NCI-H187 treated with DMSO at 0.1 percent for 48 hours (cell line): ENCODE results near the gene MYLK4.
A peak's percentile ranks its signal among the peaks of the same experiment; 100 is the strongest.

Experiments used
- DNase-seq: peaks from one replicate; lab custom pipeline; 2025; lab: John Stamatoyannopoulos, UW

The MYLK4 gene

DNA sequence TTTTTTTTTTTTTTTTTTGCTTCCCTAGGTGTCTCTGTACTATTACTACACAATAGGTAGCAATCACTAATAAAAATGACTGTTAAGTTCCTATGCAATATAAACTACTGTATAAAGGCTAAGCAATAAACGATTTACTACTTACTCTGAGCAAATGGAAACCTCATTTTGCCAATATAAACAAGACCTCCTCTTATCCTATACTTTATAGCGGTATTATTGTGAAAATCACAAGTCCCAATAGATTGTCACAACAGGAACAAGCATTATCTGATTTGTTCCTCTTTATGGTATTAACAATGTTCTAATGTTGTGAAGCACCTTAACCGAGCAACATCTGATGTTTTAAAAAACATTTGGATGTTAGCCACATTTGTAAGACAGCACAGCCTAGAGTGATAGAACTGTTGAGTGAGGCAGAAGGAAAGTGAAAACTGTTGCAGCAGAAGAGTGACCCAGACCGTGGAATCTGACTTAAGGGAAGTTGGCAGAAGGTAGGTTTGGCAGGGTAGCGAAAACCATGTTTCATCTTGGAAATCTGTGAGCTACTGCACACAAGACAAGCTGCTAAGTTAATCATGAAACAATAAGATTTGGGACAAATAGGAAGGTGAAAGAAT lies 94.2 kb downstream of the MYLK4 start:
- DNase-seq, result no peak

- DNase-seq, result no peak
Measured at GRCh38 chr6:2655844-2656433, 94.8 kb downstream of the MYLK4 start.

DNA sequence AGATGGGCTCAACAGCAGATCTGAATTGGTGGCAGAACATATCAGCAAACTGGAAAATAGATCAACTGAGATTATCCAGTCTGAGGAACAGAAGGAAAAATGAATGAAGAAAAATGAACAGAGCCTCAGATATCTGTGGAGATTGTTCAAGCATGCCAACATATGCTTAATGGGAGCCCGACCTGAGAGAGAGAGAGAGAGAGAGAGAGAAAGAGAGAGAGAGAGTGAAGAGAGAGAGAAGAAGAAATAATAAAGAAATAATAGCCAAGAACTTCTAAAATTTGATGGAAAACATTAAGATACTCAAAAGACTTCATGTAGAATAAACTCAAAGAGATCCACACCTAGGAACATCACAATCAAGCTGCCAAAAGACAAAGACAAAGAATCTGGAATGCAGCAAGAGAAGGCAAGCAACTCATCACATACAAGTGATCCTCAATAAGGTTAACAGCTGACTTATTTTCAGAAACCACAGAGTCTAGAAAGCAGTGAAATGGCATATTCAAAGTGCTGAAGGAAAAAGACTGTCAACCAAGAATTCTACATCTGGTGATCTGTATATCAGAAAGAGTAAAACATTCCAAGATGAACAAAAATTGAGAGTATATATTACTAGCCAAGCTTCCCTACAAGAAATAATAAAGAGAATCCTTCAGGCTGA lies 97.2 kb downstream of the MYLK4 start:
- no peak for DNase-seq

- no peak for DNase-seq
Measured at GRCh38 chr6:2652611-2653010, 98.1 kb downstream of the MYLK4 start.

DNA sequence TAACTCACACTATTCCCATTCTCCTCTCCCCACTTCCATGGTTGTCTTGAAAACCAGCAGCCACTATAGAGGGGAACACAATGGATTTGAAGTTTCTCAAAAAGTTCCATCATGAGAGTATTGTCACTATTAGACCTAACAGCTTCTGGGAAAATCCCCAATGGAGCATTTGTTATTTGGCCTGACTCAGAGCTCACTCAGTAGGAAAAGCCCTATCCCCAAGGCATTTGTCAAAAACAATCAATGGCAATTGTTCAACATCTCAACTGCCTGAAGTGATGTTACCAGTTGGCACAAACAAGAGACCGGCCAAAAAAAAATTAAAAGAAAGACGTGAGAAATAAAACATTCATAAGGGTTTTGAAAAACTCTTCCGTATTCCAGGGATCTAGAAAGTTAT lies 98.8 kb downstream of the MYLK4 start:
- DNase-seq, result no peak

DNA sequence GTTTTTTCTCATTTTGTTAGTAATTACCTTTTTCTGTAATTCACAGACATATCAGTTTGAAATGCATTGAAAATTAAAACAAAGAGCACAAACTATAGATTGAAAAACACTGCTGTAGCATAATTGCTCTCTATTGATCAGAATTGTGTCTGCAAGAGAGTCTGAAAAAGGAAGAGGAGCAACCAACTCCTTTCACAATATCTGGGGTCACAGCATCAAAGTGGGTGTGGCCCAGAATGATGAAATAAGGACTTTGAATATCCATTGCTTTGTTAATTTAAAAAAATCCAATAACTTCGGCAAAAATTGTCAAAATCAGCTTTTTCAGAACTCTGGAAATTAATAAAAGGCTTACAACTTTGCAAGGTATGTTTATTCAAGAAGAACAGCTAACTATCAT lies 99.2 kb downstream of the MYLK4 start:
- DNase-seq, result no peak

GRCh38 chr6:2646346-2646745 lies 104.4 kb downstream of the MYLK4 start:
- DNase-seq, result no peak

GRCh38 chr6:2643935-2644539 lies 106.7 kb downstream of the MYLK4 start:
- DNase-seq, result no peak

- DNase-seq, result no peak
Measured at GRCh38 chr6:2643130-2643529, 107.6 kb downstream of the MYLK4 start.

- no peak for DNase-seq
Measured at GRCh38 chr6:2641044-2641725, 109.5 kb downstream of the MYLK4 start.

DNA sequence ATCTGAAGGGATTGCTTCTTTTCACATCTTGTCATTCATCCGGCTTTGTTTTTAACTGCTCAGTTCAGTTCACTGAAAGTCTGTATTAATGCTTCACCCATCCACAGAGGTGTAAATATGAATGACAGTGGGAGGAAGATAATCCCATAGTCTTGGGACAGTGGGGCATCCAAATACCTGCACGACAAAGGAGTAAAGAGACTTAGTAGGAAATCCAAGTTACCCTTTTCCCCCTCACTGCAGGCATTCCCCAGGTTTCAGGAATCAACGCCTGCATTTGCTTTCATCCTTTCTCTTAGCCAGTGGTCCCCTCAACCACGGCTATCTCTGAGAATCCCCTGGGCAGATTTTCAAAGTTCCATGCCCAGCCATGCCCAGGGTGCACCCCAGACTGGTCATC lies 110.2 kb downstream of the MYLK4 start:
- no peak for DNase-seq

DNA sequence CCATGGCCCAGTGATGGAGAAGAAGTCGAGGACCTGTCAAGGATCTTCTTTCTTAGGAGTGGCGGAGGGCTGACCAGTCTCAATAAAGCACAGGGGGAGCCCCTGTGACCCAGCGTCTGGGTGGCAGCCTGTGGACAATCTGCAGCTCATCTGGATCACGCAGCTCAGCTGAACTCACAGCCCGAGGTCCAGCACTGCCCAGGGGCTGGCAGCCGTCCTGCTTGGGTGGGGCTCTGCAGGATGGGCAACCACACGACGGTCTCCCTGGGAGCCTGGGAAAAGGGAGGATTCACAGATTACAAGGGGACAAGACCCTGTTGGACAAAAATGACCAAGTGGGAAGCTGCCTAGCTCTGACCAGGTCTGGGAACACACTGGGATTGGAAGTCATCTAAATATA lies 110.8 kb downstream of the MYLK4 start:
- no peak for DNase-seq

DNA sequence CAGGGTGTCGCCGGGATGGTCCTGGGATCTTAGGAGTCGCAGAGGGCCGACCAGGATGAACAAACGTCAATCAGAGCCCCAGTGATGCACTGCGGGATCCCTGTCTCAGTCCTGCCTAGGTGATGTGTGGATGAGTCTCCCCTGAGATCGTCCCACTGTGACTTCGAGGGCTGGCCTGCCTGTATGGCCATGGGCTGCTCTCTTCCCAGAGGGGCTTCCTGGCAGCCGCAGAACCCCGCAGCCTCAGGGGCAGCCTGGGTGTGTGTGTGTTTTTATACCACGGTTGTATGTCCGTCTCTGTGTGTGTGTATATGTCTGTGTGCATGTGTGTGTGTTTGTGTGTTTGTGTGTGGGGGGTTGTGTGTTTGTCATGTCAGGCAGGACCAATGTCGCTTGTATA lies 111.6 kb downstream of the MYLK4 start:
- DNase-seq, result no peak

- no peak for DNase-seq
Measured at GRCh38 chr6:2636672-2637071, 114.0 kb downstream of the MYLK4 start.

DNA sequence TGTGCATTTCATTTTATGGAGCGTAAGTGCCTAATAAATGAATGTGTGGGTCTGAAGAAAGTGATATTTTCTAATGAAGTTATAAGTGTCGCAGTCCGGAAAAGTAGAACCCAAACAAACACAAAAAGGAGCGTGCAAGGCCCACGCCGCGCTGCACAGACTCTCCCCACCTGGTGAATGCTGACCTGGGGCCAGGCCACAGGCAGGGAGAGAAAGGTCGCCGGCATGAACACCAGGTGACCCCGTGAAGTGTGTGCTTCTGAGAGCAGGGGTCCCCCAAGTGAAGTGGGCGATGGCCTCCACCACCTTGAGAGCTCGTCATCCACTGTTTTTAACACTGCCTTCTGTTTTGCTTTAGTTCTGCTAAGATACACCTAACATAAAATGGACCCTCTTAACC lies 114.8 kb downstream of the MYLK4 start:
- no peak for DNase-seq

- DNase-seq, result peak; percentile 22
Measured at GRCh38 chr6:2634139-2634964, 116.4 kb downstream of the MYLK4 start.

GRCh38 chr6:2633736-2634135 lies 117.0 kb downstream of the MYLK4 start:
- DNase-seq, result no peak

DNA sequence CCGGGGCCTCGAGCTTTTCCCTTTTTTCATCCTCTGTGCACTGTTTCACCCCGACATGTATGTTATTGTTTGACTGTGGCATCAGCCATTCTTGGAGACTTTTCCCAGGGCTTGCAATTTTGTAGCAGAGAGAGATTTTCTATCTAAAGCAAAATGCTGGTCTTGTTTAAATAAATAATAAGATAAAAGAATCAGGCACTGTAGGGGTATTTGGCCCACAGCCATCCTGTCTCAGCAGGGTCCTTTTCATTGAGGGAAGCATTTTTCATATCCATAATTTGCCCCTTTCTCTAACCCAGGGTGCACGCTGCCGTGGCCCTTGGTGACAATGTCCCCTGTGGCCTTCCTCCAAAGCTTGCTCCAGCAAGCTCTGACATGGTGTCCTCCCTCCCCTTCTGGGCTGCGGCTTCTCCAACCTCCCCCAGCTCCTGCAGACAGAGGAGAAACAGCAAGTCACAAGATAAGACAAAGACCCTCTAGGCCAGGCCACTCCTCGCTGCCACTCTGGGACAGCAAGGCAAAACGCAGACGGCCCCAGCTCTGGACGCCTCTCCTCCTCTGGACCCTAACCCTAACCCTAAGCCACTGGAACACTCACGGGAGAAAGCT lies 117.6 kb downstream of the MYLK4 start:
- no peak for DNase-seq

- DNase-seq, result no peak
Measured at GRCh38 chr6:2632368-2632767, 118.4 kb downstream of the MYLK4 start.

GRCh38 chr6:2630891-2631571 lies 119.7 kb downstream of the MYLK4 start:
- no peak for DNase-seq

GRCh38 chr6:2630359-2630758 lies 120.4 kb downstream of the MYLK4 start:
- no peak for DNase-seq
